CD8-positive, alpha-beta memory T cell (primary cell): ENCODE data around the gene TRPM3. TPM values are rescaled to one million over a fixed set of nuclear protein-coding genes. Genes with fewer than 3 reads are reported as not detected.

Source experiments
- CTCF ChIA-PET: fragments of 350-600 bp; sonication (Branson Sonifier 250); formaldehyde crosslinking; loops from one replicate; lab custom pipeline; 2021; ENCODE audit warnings: antibody characterized with exemption; lab: Charles Lee
- POLR2A ChIA-PET: fragments of 350-600 bp; sonication (Branson Sonifier 250); formaldehyde crosslinking; loops from one replicate; lab custom pipeline; 2021; ENCODE audit warnings: antibody characterized with exemption; lab: Charles Lee
- DNase-seq, 5 donors: peaks; one replicate each; pipeline versions ENCODE4 v3.0.0 to v3.0.0-alpha.2; 2020 to 2022; ENCODE audit warnings: mixed read lengths in 1 of 5
- H3K27ac ChIP-seq: one replicate; pipeline ENCODE4 v1.7.0; 2013; ENCODE audit warnings: low read depth, mild to moderate bottlenecking, low read length, moderate library complexity
- H3K27me3 ChIP-seq: 2 replicates; pipeline ENCODE4 v1.7.0; 2013; ENCODE audit warnings: low read length, mild to moderate bottlenecking; ENCODE audit not compliant: insufficient read depth, poor library complexity, severe bottlenecking
- H3K36me3 ChIP-seq: 2 replicates; pipeline ENCODE4 v1.7.0; 2013; ENCODE audit warnings: mild to moderate bottlenecking, low read length, moderate library complexity; ENCODE audit not compliant: insufficient read depth
- H3K4me1 ChIP-seq: 2 replicates; pipeline ENCODE4 v1.7.0; 2013; ENCODE audit warnings: mild to moderate bottlenecking, low read length, moderate library complexity; ENCODE audit not compliant: insufficient read depth
- H3K4me3 ChIP-seq: 2 replicates; pipeline ENCODE4 v1.7.0; 2013; ENCODE audit warnings: mild to moderate bottlenecking, low read length
- H3K9me3 ChIP-seq: 2 replicates; pipeline ENCODE4 v1.7.0; 2013; ENCODE audit warnings: mild to moderate bottlenecking, low read length
- H3K27ac Mint-ChIP-seq, 8 donors: one replicate each; pipeline ENCODE4 v1.8.0; 2020 to 2021; ENCODE audit warnings: mixed read lengths in 8 of 8, mild to moderate bottlenecking in 6 of 8, inconsistent platforms in 3 of 8, moderate library complexity in 3 of 8
- H3K27me3 Mint-ChIP-seq, 2 donors: one replicate each; pipeline ENCODE4 v1.8.0; 2020 to 2021; ENCODE audit warnings: mixed read lengths in 2 of 2, mild to moderate bottlenecking in 1 of 2, moderate library complexity in 1 of 2
- H3K36me3 Mint-ChIP-seq, 3 donors: one replicate each; pipeline ENCODE4 v1.8.0; 2020 to 2021; ENCODE audit warnings: mixed read lengths in 3 of 3, inconsistent platforms in 1 of 3, mild to moderate bottlenecking in 1 of 3
- H3K4me1 Mint-ChIP-seq, 3 donors: one replicate each; pipeline ENCODE4 v1.8.0; 2020 to 2021; ENCODE audit warnings: mixed read lengths in 3 of 3, inconsistent platforms in 1 of 3, mild to moderate bottlenecking in 1 of 3
- H3K4me3 Mint-ChIP-seq, 7 donors: one replicate each; pipeline ENCODE4 v1.8.0; 2020 to 2021; ENCODE audit warnings: mixed read lengths in 7 of 7, mild to moderate bottlenecking in 6 of 7, moderate library complexity in 4 of 7, inconsistent platforms in 2 of 7
- H3K9me3 Mint-ChIP-seq, 5 donors: one replicate each; pipeline ENCODE4 v1.8.0; 2020 to 2022; ENCODE audit warnings: mixed read lengths in 5 of 5, mild to moderate bottlenecking in 3 of 5, moderate library complexity in 2 of 5, inconsistent platforms in 1 of 5
- polyA plus RNA-seq: library from polyadenylated mRNA; unstranded; fragments of 300-500 nt; fragmentation: Illumina TruSeq; gene quantifications from one replicate; pipeline ENCODE4 v1.2.3, GENCODE V29; 2021
- total RNA-seq, 2 experiments: library from RNA; stranded (reverse); gene quantifications; one replicate each; pipeline ENCODE4 v1.2.3, GENCODE V29; 2021

Gene TRPM3
- total and polyA plus RNA-seq, 3 experiments from 2014 or later: not detected

DNA sequence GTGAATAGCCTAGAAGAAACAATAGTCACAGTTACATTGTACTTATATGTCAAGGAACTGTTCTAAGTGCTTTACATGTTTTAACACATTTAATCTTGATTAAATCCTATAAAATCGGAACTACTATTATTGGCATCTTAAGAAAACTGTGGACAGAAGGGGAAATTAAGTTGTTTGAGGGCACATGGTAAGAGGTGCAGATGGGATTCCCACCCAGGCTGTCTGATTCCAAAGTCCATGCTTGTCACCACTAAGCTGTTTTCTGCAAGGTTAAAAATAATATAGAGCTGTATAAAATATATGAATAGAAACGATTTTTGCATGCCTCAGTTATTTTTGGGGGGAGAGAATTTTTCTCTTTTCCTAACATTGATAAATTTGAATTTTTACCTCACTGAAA lies 512.4 kb downstream of the TRPM3 start:
- no peak overlapping the region for H3K27ac ChIP-seq
- Mint-ChIP-seq H3K4me1 (no peaks in the 10 kb centered on the region), H3K9me3 (no peaks in the 10 kb centered on the region), H3K27me3 (no peaks in the 10 kb centered on the region), H3K4me3 (no peak overlapping the region), H3K36me3 (no peaks in the 10 kb centered on the region), H3K27ac (no peak overlapping the region)
- CTCF ChIA-PET: no interaction called here
- no peaks in the 10 kb centered on the region for H3K9me3 ChIP-seq
- H3K4me3 ChIP-seq: no peak overlapping the region
- DNase-seq: no peak
- H3K36me3 ChIP-seq: no peaks in the 10 kb centered on the region
- no peaks in the 10 kb centered on the region for H3K4me1 ChIP-seq
- no peaks in the 10 kb centered on the region for H3K27me3 ChIP-seq
- POLR2A ChIA-PET: no interaction called here

DNA sequence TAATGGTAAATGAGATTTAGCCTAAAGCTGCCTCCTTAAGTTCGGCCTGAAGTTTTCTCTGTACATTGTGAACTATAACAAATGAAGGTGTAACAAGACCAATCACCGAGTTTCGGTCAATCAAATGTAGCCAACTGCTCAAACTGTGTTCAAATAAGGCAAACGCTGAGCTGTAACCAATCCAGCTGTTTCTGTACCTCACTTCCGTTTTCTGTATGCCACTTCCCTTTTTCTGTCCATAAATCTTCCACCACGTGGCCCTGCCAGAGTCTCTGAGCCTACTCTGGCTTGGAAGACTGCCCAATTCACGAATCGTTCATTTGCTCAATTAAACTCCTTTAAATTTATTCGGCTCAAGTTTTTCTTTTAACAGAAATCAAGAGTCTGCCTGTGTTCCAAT lies 513.5 kb downstream of the TRPM3 start:
- ChIA-PET CTCF (no interaction called here), POLR2A (no interaction called here)
- H3K4me3 Mint-ChIP-seq: no peak overlapping the region
- Histone ChIP-seq H3K36me3 (no peaks in the 10 kb centered on the region), H3K9me3 (no peaks in the 10 kb centered on the region), H3K27ac (no peak overlapping the region), H3K4me1 (no peaks in the 10 kb centered on the region), H3K27me3 (no peaks in the 10 kb centered on the region), H3K4me3 (no peak overlapping the region)
- no peaks in the 10 kb centered on the region for H3K9me3 Mint-ChIP-seq
- no peak for DNase-seq
- H3K4me1 Mint-ChIP-seq: no peaks in the 10 kb centered on the region
- H3K36me3 Mint-ChIP-seq: no peaks in the 10 kb centered on the region
- H3K27me3 Mint-ChIP-seq: no peaks in the 10 kb centered on the region
- no peak overlapping the region for H3K27ac Mint-ChIP-seq

DNA sequence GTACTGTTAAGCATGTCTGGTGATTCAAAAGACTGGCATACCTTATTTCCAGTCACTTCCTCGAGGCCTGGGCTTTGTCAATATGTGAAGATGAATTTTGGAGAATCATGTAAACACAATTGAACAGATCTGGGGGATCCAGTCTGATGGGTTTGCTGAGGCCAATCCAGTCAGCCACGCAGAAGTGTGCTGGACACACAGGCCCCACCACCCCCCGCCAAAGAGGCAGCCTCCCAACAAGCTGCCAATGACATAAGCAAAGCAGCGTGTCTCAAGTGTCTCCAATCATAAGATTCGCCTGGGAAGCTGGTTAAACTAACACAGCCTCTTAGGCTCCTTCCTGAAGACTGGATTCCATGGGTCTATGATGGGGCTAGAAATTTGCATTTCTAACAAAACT lies 514.1 kb downstream of the TRPM3 start:
- CTCF ChIA-PET: no interaction called here
- POLR2A ChIA-PET: no interaction called here

DNA sequence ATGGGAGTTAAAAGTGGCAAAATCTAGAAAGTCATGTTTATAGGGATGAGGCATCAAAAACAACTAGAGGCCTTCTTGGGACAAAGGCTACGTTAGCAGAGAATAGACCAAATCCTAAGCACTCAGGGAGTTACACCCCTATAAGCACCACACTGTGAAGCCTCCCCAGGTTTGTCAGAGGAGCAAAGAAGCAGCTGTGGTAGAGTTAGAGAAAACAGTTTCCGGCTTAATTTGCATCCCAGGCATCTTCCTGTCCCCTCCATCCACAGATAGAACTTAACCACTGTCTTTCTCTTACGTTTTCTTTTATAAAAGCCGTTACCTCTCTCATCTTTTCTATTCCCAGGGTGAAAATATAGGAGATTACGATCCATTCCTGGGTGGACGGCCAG lies 518.4 kb downstream of the TRPM3 start:
- Histone ChIP-seq H3K27ac (no peak overlapping the region), H3K4me3 (no peak overlapping the region), H3K27me3 (no peaks in the 10 kb centered on the region), H3K4me1 (peaks cover 4% of the 10 kb centered on the region), H3K9me3 (no peaks in the 10 kb centered on the region), H3K36me3 (no peaks in the 10 kb centered on the region)
- CTCF ChIA-PET: interaction anchor here (0.7 to 2.2 kb wide), 35 partner anchors 10 to 632 kb away, joined by 3 to 17 read pairs (median 5); partner anchors contain the start of gene KLF9
- no peaks in the 10 kb centered on the region for H3K4me1 Mint-ChIP-seq
- H3K27me3 Mint-ChIP-seq: no peaks in the 10 kb centered on the region
- no peak for DNase-seq
- POLR2A ChIA-PET: interaction anchor here (0.5 to 1.4 kb wide), 5 partner anchors 183 to 267 kb away, joined by 3 to 4 read pairs (median 4); partner anchors contain the start of gene KLF9
- no peak overlapping the region for H3K4me3 Mint-ChIP-seq
- no peaks in the 10 kb centered on the region for H3K9me3 Mint-ChIP-seq
- peak overlapping the region in 1 of 8 donors; percentile 14 for H3K27ac Mint-ChIP-seq
- H3K36me3 Mint-ChIP-seq: no peaks in the 10 kb centered on the region

More for the DNA sequence above, 514.1 kb downstream of the TRPM3 start:
- H3K9me3 ChIP-seq: no peaks in the 10 kb centered on the region
- H3K27ac ChIP-seq: no peak overlapping the region
- Mint-ChIP-seq H3K27me3 (no peaks in the 10 kb centered on the region), H3K9me3 (no peaks in the 10 kb centered on the region), H3K4me3 (no peak overlapping the region), H3K36me3 (no peaks in the 10 kb centered on the region), H3K27ac (peak overlapping the region in 2 of 8 donors; percentile 28 to 70), H3K4me1 (no peaks in the 10 kb centered on the region)
- H3K27me3 ChIP-seq: no peaks in the 10 kb centered on the region
- H3K36me3 ChIP-seq: no peaks in the 10 kb centered on the region
- H3K4me3 ChIP-seq: no peak overlapping the region
- DNase-seq: no peak
- H3K4me1 ChIP-seq: peaks cover under 1% of the 10 kb centered on the region

DNA sequence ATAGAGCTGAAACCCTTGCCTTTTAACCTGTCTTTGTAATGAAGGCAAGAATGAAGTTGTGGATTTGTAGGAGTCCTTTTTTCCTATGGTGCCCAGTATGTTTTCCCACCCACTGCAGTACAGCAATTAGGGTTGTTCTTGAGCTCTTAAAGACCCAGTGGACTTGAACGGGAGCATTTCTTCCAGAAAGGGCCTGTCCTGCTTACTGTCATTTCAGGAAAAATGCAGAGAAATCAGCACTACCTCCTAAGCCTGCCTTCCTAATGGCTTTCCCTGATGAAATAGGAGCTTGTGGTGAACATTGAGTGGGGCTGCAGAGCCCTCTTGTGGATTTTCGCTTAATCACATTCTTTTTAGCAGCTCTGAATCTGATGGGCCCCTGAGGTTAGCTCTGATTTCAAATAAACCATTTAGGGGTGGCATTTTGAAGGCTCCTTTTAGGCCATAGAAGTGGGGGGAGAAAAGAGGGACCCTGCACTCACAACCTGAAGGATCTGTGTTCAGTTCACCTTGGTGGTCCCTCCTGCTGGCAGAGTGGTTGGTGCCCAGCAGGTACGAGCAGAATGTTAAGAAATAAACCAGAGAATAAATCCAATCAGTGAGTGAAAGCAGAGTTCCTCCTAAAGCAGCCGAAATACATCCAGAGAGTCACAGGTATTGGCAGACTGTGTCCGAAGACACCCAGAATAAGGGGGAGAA lies 519.0 kb downstream of the TRPM3 start:
- no peaks in the 10 kb centered on the region for H3K27me3 ChIP-seq
- no peaks in the 10 kb centered on the region for H3K36me3 ChIP-seq
- Mint-ChIP-seq H3K27ac (no peak overlapping the region), H3K27me3 (no peaks in the 10 kb centered on the region), H3K4me3 (no peak overlapping the region), H3K36me3 (no peaks in the 10 kb centered on the region), H3K9me3 (no peaks in the 10 kb centered on the region), H3K4me1 (no peaks in the 10 kb centered on the region)
- peak in 4 of 5 donors; percentile 8 to 58 (median 48) for DNase-seq
- no peaks in the 10 kb centered on the region for H3K9me3 ChIP-seq
- H3K27ac ChIP-seq: no peak overlapping the region
- H3K4me1 ChIP-seq: peaks cover 4% of the 10 kb centered on the region
- CTCF ChIA-PET: interaction anchor here (0.7 to 2.2 kb wide), 39 partner anchors 10 to 1027 kb away, joined by 3 to 17 read pairs (median 4); partner anchors contain the start of gene KLF9
- POLR2A ChIA-PET: interaction anchor here (0.5 to 1.4 kb wide), 5 partner anchors 182 to 267 kb away, joined by 3 to 4 read pairs (median 4); partner anchors contain the start of gene KLF9
- H3K4me3 ChIP-seq: no peak overlapping the region

DNA sequence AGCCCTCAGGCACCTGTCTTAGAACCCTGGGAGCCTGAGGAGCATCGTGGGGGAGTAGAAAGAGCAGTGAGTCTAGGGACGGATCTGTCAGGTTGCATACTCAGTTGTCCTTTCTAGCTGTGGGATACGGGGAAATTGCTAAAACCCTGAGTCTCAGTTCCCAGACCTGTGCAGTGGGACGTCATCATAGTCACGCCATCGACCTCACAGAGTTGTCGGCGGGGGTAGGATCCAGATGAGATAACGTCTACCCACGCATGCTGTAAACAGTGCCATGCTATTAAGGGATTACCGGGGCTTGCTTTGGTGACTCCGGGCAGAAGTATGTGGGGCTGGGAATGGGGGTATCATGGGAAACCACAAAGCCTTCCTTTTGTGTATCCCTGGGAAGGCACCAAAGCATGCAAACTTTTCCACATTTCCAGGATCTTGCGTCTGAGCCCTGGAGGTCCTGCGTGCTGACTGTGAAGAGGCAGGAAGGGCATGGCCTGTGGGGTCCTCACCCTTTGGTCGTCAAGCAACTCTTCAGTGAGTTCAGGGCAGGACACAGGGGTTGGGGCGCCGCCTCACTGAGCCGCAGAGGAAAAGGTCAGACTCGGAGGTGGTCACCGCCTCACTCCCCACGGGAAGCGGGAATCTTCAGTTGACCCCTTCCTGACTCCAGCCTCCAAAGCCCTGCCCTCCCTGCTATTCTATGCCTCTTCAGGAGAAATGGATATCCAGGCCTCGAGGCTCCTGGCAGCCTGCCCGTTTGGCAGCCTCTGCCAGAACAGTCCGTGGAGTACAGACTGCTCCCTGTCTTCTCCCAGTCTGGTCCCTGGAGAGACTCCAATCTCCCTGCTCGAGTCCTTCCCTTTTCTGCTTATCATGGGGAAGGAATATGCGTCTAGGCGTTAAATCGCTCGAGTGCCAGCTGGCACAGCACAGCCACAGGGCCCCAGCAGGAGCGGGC lies 520.1 kb downstream of the TRPM3 start:
- Histone ChIP-seq H3K27ac (no peak overlapping the region), H3K36me3 (no peaks in the 10 kb centered on the region), H3K27me3 (no peaks in the 10 kb centered on the region), H3K4me3 (no peak overlapping the region), H3K4me1 (peaks cover 4% of the 10 kb centered on the region), H3K9me3 (no peaks in the 10 kb centered on the region)
- DNase-seq: no peak
- H3K4me1 Mint-ChIP-seq: no peaks in the 10 kb centered on the region
- H3K4me3 Mint-ChIP-seq: no peak overlapping the region
- ChIA-PET CTCF (interaction anchor here (1.0 to 2.2 kb wide), 25 partner anchors 8 to 1028 kb away, joined by 3 to 17 read pairs (median 5); partner anchors contain the start of gene KLF9), POLR2A (interaction anchor here (1.4 kb wide), 1 partner anchor 182 kb away, joined by 4 read pairs; no protein-coding TSS in a partner anchor)
- H3K27me3 Mint-ChIP-seq: no peaks in the 10 kb centered on the region
- no peaks in the 10 kb centered on the region for H3K36me3 Mint-ChIP-seq
- H3K9me3 Mint-ChIP-seq: no peaks in the 10 kb centered on the region
- peak overlapping the region in 1 of 8 donors; percentile 40 for H3K27ac Mint-ChIP-seq

DNA sequence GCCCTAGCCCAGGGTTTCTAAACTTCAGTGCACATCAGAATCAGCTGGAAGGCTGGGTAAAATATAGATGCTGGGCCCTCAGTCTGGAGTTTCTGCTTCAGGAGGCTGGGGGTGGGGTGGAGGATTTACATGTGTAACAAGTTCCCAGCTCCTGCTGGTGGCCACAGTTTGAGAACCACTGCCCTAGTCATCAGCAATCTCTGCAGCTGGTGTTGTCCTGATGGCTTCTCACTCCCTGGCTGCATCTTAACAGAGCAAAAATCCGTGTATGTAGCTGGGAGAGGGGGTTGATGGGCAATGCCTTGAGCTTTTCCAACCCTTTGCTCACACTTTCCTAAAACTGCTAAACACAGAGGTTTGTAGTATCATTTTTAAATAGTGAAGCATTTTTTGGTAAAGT lies 520.9 kb downstream of the TRPM3 start:
- Histone ChIP-seq H3K36me3 (no peaks in the 10 kb centered on the region), H3K9me3 (no peaks in the 10 kb centered on the region), H3K4me1 (peaks cover 4% of the 10 kb centered on the region), H3K4me3 (no peak overlapping the region), H3K27ac (no peak overlapping the region), H3K27me3 (no peaks in the 10 kb centered on the region)
- ChIA-PET POLR2A (no interaction called here), CTCF (interaction anchor here (1.4 kb wide), 1 partner anchor 179 kb away, joined by 4 read pairs; no protein-coding TSS in a partner anchor)
- Mint-ChIP-seq H3K36me3 (no peaks in the 10 kb centered on the region), H3K27me3 (no peaks in the 10 kb centered on the region), H3K27ac (no peak overlapping the region), H3K9me3 (no peaks in the 10 kb centered on the region), H3K4me1 (no peaks in the 10 kb centered on the region), H3K4me3 (no peak overlapping the region)
- DNase-seq: no peak
